Neuronal stem cell (in vitro differentiated cells): ENCODE data around the gene ZFAND3.

Source experiments
- DNase-seq: peaks from one replicate; pipeline ENCODE4 v3.0.0-alpha.2; 2013; ENCODE audit warnings: low spot score
- H2AFZ ChIP-seq: one replicate; pipeline ENCODE4 v1.6.1; 2013; ENCODE audit warnings: mild to moderate bottlenecking, low read length, inconsistent platforms
- H2AK5ac ChIP-seq: 2 replicates; pipeline ENCODE4 v1.6.1; 2013; ENCODE audit warnings: low read depth, mild to moderate bottlenecking, inconsistent platforms, low read length, moderate library complexity, mixed read lengths
- H2BK120ac ChIP-seq: 2 replicates; pipeline ENCODE4 v1.6.1; 2013; ENCODE audit warnings: low read depth, mild to moderate bottlenecking, inconsistent platforms, low read length, moderate library complexity, mixed read lengths
- H2BK12ac ChIP-seq: one replicate; pipeline ENCODE4 v1.6.1; 2013; ENCODE audit warnings: low read length, inconsistent platforms
- H2BK15ac ChIP-seq: 2 replicates; pipeline ENCODE4 v1.6.1; 2013; ENCODE audit warnings: mild to moderate bottlenecking, low read length, inconsistent platforms, mixed read lengths
- H2BK5ac ChIP-seq: one replicate; pipeline ENCODE4 v1.6.1; 2013; ENCODE audit warnings: inconsistent platforms, mild to moderate bottlenecking, low read length, moderate library complexity
- H3K14ac ChIP-seq: one replicate; pipeline ENCODE4 v1.6.1; 2013; ENCODE audit warnings: low read length, inconsistent platforms
- H3K18ac ChIP-seq: 2 replicates; pipeline ENCODE4 v1.6.1; 2013; ENCODE audit warnings: low read length, inconsistent platforms
- H3K23ac ChIP-seq: 2 replicates; pipeline ENCODE4 v1.6.1; 2013; ENCODE audit warnings: low read depth, mild to moderate bottlenecking, mixed read lengths, low read length, inconsistent platforms; ENCODE audit not compliant: poor library complexity
- H3K27ac ChIP-seq: replicated peaks from 3 replicates; pipeline ENCODE4 v1.5.1; 2013; ENCODE audit warnings: low read length, inconsistent platforms
- H3K27me3 ChIP-seq, 3 experiments: 2 replicates each; pipeline ENCODE4 v1.6.1; 2013; ENCODE audit warnings: low read length in 3 of 3, mild to moderate bottlenecking in 2 of 3, inconsistent platforms in 1 of 3, low read depth in 1 of 3, mixed read lengths in 1 of 3, moderate library complexity in 1 of 3; ENCODE audit not compliant: control insufficient read depth in 3 of 3, insufficient read depth in 3 of 3
- H3K36me3 ChIP-seq, 2 donors: replicated peaks in 1 of 2; 2 replicates each; pipeline ENCODE4 v1.6.1; 2013; ENCODE audit warnings: low read length in 2 of 2; ENCODE audit not compliant: control insufficient read depth in 2 of 2, insufficient read depth in 2 of 2
- H3K4ac ChIP-seq: 2 replicates; pipeline ENCODE4 v1.6.1; 2013; ENCODE audit warnings: inconsistent platforms, mild to moderate bottlenecking, low read length, moderate library complexity
- H3K4me1 ChIP-seq, 2 donors: 1 replicate in 1 of 2; 2 replicates in 1 of 2; pipeline ENCODE4 v1.6.1; 2013; ENCODE audit warnings: low read length in 2 of 2, low read depth in 1 of 2; ENCODE audit not compliant: control insufficient read depth in 2 of 2, insufficient read depth in 1 of 2
- H3K4me2 ChIP-seq: one replicate; pipeline ENCODE4 v1.6.1; 2013; ENCODE audit warnings: mild to moderate bottlenecking, low read length, inconsistent platforms; ENCODE audit not compliant: insufficient read depth, poor library complexity, severe bottlenecking
- H3K4me3 ChIP-seq, 2 donors: 2 replicates each; pipeline ENCODE4 v1.5.1; 2013; ENCODE audit warnings: low read length in 2 of 2, mild to moderate bottlenecking in 2 of 2, inconsistent platforms in 1 of 2, moderate library complexity in 1 of 2
- H3K79me1 ChIP-seq: one replicate; pipeline ENCODE4 v1.6.1; 2013; ENCODE audit warnings: low read depth, mild to moderate bottlenecking, inconsistent platforms, low read length, moderate library complexity
- H3K9ac ChIP-seq: one replicate; pipeline ENCODE4 v1.6.1; 2013; ENCODE audit warnings: mild to moderate bottlenecking, low read depth, low read length, inconsistent platforms; ENCODE audit not compliant: poor library complexity
- H3K9me3 ChIP-seq, 2 donors: replicated peaks in 1 of 2; 2 replicates each; pipeline versions ENCODE3 to v1.6.1; 2013; ENCODE audit warnings: low read length in 2 of 2, mild to moderate bottlenecking in 2 of 2, inconsistent platforms in 1 of 2, low read depth in 1 of 2, mixed read lengths in 1 of 2, moderate library complexity in 1 of 2; ENCODE audit not compliant: control insufficient read depth in 2 of 2, insufficient read depth in 1 of 2
- H4K8ac ChIP-seq: one replicate; pipeline ENCODE4 v1.6.1; 2013; ENCODE audit warnings: low read depth, mild to moderate bottlenecking, inconsistent platforms, low read length, moderate library complexity
- H4K91ac ChIP-seq: one replicate; pipeline ENCODE4 v1.6.1; 2013; ENCODE audit warnings: low read length, low read depth, mild to moderate bottlenecking, inconsistent platforms; ENCODE audit not compliant: poor library complexity
- WGBS, 2 donors: extraction: QIAGEN DNeasy Blood & Tissue Kit; methylation state at CpG; one replicate each; pipeline ENCODE4 v1.1.7; 2013; ENCODE audit warnings: missing lambda C conversion rate in 2 of 2, mixed read lengths in 1 of 2; ENCODE audit not compliant: insufficient read length in 2 of 2, insufficient replicate concordance in 1 of 2; ENCODE audit errors: extremely low coverage in 2 of 2; 5-methylcytosine and 5-hydroxymethylcytosine counted together

ZFAND3 gene

DNA sequence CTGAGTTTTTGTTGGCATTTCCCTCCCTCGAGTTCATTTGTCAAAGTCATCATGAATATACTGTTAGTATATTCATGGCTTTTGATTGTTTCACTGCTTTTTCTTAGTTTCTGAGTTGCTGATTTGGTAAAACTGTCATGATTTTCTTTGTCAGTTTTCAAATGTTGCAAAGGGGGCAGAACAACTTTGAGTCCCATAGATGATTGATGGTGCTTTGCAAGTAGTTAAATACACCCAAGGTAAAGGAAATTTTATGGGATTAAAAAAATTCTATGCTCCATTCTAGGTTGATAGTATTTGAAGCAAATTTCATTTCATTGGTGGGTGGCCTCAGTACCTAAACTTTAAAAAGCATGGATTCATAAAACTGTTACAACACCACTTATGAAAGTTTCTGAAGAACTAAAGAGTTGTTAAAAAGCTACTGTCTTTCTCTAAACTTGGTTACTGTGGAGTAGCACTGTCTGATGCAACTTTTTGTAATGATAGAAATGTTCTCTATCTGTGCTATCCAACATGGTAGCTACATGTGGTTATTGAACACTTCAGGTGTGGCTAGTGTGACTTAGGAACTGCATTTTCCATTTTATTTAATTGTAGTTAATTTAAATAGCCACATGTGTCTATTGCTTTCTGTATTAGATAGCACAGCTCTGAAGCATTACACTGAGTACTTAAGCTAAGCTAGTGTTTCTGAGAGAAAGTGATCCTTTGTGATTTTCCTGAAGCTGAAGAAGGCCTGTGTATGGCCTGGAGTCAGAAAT lies 153.6 kb downstream of the ZFAND3 start:
- Histone ChIP-seq H3K27ac (no peak overlapping the region), H3K18ac (no peak overlapping the region), H3K4ac (no peak overlapping the region), H3K14ac (no peak overlapping the region), H3K27me3 (no peaks in the 10 kb centered on the region), H2BK15ac (no peak overlapping the region), H3K9me3 (peaks cover 2 to 25% of the 10 kb centered on the region in 2 donors), H2AK5ac (no peak overlapping the region), H2BK120ac (no peak overlapping the region), H4K8ac (no peak overlapping the region), H3K36me3 (no peaks in the 10 kb centered on the region), H2BK5ac (no peak overlapping the region), H3K4me3 (no peak overlapping the region), H3K4me1 (no peaks in the 10 kb centered on the region), H2BK12ac (no peak overlapping the region), H3K9ac (no peak overlapping the region), H3K79me1 (no peaks in the 10 kb centered on the region), H2AFZ (no peak overlapping the region), H4K91ac (no peak overlapping the region), H3K23ac (no peak overlapping the region), H3K4me2 (no peak overlapping the region)
- no peak for DNase-seq
- WGBS, 2 donors, result no CpG with 5 or more reads among the region's 1 CpG

DNA sequence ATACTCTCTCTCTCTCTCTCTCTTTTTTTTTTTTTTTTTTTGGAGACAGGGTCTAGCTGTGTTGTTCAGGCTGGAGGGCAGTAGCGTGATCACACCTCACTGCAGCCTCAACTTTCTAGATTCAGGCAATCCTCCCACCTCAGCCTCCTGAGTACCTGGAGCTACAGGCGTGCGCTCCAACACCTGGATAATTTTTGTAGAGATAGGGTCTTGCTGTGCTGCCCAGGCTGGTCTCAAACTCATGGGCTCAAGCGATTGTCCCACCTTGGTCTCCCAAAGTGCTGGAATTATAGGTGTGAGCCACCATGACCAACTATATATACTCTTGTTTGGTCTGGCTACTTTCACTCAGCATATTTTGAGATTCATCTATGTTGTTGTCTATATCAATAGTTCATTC lies 154.9 kb downstream of the ZFAND3 start:
- Histone ChIP-seq H3K4me3 (no peak overlapping the region), H3K36me3 (no peaks in the 10 kb centered on the region), H3K79me1 (no peaks in the 10 kb centered on the region), H3K9ac (no peak overlapping the region), H3K27ac (no peak overlapping the region), H4K91ac (no peak overlapping the region), H3K18ac (no peak overlapping the region), H3K23ac (no peak overlapping the region), H2BK120ac (no peak overlapping the region), H2BK15ac (no peak overlapping the region), H2BK12ac (no peak overlapping the region), H3K14ac (no peak overlapping the region), H3K4me2 (no peak overlapping the region), H3K4me1 (no peaks in the 10 kb centered on the region), H2BK5ac (no peak overlapping the region), H3K27me3 (no peaks in the 10 kb centered on the region), H3K9me3 (peaks cover 2 to 21% of the 10 kb centered on the region in 2 donors), H2AFZ (no peak overlapping the region), H2AK5ac (no peak overlapping the region), H3K4ac (no peak overlapping the region), H4K8ac (no peak overlapping the region)
- DNase-seq, result no peak
- no CpG with 5 or more reads among the region's 4 CpGs for WGBS, 2 donors

DNA sequence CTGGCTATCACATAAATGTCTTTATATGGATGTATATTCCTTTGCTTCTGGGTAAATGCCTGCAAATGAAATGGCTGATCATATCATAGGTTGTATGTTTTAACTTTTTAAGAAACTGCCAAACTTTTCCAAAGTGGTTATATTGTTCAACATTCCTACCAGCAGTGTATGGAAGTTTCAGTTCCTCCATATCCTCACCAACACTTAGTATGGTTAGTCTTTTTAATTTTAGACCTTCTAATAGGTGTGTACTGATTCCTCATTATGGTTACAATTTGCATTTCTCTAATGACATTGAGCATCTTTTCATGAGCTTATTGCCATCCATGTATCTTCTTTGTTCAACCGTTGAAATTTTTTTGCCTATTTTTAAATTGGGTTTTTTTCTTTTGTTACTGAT lies 155.4 kb downstream of the ZFAND3 start:
- no peaks in the 10 kb centered on the region for H3K79me1 ChIP-seq
- no peak overlapping the region for H2AK5ac ChIP-seq
- H3K36me3 ChIP-seq, result no peaks in the 10 kb centered on the region
- H3K4ac ChIP-seq, result no peak overlapping the region
- no peak overlapping the region for H4K8ac ChIP-seq
- peaks cover 2 to 21% of the 10 kb centered on the region in 2 donors for H3K9me3 ChIP-seq
- H3K4me2 ChIP-seq, result no peak overlapping the region
- DNase-seq, result no peak
- no peaks in the 10 kb centered on the region for H3K27me3 ChIP-seq
- H2AFZ ChIP-seq, result no peak overlapping the region
- H3K4me1 ChIP-seq, result peaks cover 0 to 2% of the 10 kb centered on the region in 2 donors
- WGBS, 2 donors, result no CpG with 5 or more reads among the region's 1 CpG
- H2BK5ac ChIP-seq, result no peak overlapping the region
- no peak overlapping the region for H3K9ac ChIP-seq
- no peak overlapping the region for H4K91ac ChIP-seq
- no peak overlapping the region for H3K14ac ChIP-seq
- H3K4me3 ChIP-seq, result no peak overlapping the region
- H2BK120ac ChIP-seq, result no peak overlapping the region
- no peak overlapping the region for H3K18ac ChIP-seq
- no peak overlapping the region for H2BK12ac ChIP-seq
- no peak overlapping the region for H2BK15ac ChIP-seq
- H3K23ac ChIP-seq, result no peak overlapping the region
- no peak overlapping the region for H3K27ac ChIP-seq

DNA sequence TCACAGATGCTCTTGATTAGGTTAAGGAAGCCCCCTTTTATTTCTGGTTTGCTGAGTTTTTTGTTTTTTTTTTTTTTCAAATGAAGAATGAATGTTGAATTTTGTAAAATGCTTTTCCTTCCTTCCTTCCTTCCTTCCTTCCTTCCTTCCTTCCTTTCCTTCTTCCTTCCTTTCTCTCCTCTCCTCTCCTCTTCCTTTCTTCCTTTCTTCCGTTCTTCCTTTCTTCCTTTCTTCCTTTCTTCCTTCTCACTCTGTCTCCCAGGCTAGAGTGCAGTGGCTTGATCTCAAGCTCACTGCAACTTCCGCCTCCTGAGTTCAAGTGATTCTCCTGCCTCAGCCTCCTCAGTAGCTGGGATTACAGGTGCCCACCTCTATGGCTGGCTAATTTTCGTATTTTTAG lies 158.2 kb downstream of the ZFAND3 start:
- Histone ChIP-seq H2BK15ac (no peak overlapping the region), H3K9me3 (peaks cover 2 to 18% of the 10 kb centered on the region in 2 donors), H3K4me2 (no peak overlapping the region), H3K79me1 (no peaks in the 10 kb centered on the region), H3K9ac (no peak overlapping the region), H2AFZ (no peak overlapping the region), H3K18ac (no peak overlapping the region), H3K4me3 (no peak overlapping the region), H4K91ac (no peak overlapping the region), H3K23ac (no peak overlapping the region), H3K4me1 (peaks cover 0 to 4% of the 10 kb centered on the region in 2 donors), H2BK5ac (no peak overlapping the region), H2BK120ac (no peak overlapping the region), H2BK12ac (no peak overlapping the region), H3K27me3 (no peaks in the 10 kb centered on the region), H3K27ac (no peak overlapping the region), H3K36me3 (no peaks in the 10 kb centered on the region), H4K8ac (no peak overlapping the region), H3K4ac (no peak overlapping the region), H3K14ac (no peak overlapping the region), H2AK5ac (no peak overlapping the region)
- no peak for DNase-seq
- WGBS, 2 donors, result no CpG with 5 or more reads among the region's 3 CpGs
